Body of pancreas (tissue), 4 donors: ENCODE data around the gene CD180.

Experiments
- POLR2A ChIP-seq, 3 donors: fragments of 450-650 bp; IDR thresholded peaks; one replicate each; pipeline ENCODE4 v1.6.1; 2016; ENCODE audit warnings: antibody characterized with exemption in 3 of 3, mild to moderate bottlenecking in 2 of 3
- TF ChIP-seq, protein P1 (sequence below), 7 experiments: fragments of 450-650 bp in 4 of 7; fragments of 200-600 bp in 3 of 7; sonication (generic) in 3 of 7; IDR thresholded peaks; one replicate each; pipeline ENCODE4 v1.5.1; 2016 to 2019; ENCODE audit warnings: antibody characterized with exemption in 7 of 7

DNA sequence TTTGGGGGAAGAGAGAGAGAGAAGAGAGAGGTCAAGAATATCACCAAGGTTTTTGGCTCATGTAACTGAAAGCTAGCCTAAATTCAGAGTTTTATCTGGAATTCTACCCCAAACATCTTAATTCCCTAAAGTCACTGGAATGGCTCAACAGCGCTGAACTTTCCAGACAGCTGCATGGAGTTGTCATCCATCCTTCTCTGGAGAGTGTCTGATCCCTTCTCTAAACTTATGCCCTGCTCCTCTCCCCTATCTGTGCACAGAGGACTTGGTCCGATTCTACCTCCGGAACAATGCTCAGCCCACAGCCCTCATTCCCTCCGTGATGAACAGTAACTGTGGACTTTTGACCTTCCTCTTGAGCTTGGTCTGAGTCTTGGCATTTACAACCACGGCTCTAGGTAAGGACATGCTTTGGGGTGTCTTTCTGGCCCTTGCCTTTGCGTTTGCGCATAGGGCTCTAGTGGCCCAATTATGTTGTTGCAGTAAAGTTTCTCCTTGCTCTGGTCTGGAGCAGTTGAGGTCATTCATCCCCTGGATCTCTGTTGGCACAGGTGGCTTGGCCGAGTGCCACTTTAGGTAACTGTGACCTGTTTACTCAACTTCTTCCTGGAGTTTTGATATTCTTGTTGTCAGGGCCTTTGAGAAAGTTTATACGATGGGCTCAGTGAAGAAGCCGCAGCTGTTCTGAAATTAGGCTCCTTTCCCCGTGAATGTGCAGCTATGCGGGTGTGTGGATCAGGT lies 18.3 kb upstream of the CD180 start:
- no peak for TF ChIP-seq POLR2A (IDR thresholded peaks at IDR 0.05)
- TF ChIP-seq, protein P1, sequence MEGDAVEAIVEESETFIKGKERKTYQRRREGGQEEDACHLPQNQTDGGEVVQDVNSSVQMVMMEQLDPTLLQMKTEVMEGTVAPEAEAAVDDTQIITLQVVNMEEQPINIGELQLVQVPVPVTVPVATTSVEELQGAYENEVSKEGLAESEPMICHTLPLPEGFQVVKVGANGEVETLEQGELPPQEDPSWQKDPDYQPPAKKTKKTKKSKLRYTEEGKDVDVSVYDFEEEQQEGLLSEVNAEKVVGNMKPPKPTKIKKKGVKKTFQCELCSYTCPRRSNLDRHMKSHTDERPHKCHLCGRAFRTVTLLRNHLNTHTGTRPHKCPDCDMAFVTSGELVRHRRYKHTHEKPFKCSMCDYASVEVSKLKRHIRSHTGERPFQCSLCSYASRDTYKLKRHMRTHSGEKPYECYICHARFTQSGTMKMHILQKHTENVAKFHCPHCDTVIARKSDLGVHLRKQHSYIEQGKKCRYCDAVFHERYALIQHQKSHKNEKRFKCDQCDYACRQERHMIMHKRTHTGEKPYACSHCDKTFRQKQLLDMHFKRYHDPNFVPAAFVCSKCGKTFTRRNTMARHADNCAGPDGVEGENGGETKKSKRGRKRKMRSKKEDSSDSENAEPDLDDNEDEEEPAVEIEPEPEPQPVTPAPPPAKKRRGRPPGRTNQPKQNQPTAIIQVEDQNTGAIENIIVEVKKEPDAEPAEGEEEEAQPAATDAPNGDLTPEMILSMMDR (IDR thresholded peaks at IDR 0.05), result peak in 3 of 7 experiments; percentile 7 to 26 (median 18)
